Left hindlimb (tissue), 1 donor: Measurements from ENCODE around the gene GNPTAB.

Experiments used
- DNase-seq: peaks from one replicate; pipeline ENCODE4 v3.0.0-alpha.2; 2018

The GNPTAB gene

DNA sequence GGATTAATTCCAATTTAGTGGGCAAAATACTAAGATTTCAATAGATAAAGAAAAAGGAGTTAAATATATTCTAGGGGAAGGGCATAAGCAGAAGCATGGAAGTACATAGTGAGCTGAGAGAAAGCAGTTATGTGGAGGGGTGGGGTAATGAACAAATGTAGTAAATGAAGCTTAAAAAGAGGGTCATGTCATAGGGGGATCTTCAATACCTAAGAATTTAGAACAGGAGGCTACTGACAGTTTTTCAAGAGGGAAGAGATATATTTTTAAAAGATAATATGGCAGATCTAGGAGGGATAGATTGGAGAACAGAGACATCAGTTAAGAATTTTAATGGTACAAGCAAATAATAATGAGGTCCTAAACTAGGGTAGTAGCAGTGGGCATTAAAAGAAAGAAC, 100.9 kb downstream of the GNPTAB start:
- DNase-seq = no peak

DNA sequence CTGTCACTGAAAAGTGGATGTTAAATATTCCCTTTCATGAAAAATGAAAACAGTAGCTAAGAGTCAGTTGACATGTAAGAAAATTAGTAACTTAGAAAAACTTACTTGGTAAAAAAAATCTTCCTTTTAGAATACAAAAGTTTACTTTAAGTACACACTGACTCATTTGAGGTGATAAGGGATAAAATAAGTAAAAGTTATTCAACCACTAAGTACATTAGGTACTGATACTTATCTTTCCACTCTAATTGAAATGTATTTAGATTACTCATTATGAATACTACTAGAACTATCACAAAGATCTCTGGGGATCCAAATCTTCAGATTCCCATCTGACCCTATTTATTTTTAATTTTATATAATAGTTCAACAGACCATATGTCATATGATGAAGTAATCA, 103.7 kb downstream of the GNPTAB start:
- DNase-seq = no peak

DNA sequence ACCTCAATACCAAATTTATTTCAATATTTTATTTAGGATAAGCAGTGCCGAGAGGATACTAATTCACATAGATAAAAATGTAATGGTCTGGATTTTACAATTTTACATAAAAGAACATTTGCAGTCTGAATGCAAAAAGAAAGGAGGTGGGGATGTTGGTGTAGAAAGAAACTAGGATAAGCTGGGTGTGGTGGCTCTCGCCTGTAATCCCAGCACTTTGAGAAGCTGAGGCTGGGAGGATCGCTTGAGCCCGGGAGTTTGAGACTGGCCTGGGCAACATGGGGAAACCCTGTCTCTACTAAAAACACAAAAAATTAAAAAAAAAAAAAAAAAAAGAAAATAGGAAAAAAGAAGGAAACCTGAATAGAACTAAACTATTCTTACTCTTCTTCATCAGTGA, 108.4 kb downstream of the GNPTAB start:
- DNase-seq = no peak

DNA sequence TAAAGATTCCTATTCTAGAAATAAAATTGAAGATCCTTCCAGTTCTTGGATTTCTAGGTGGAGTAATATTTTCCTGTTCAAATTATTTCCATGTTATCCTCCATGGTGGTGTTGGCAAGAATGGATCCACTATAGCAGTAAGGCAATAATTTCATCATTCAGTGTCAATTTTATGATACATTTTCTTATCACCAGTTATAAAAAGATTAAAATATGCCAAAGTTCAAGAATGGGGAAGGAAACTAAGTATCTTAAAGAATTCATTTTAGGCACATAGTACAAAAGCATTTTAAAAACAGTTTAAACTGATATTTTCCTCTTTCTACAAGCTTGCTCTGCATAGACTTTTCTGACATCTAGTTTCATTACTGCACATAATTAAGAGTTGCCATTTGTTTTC, 110.6 kb downstream of the GNPTAB start:
- no peak for DNase-seq

DNA sequence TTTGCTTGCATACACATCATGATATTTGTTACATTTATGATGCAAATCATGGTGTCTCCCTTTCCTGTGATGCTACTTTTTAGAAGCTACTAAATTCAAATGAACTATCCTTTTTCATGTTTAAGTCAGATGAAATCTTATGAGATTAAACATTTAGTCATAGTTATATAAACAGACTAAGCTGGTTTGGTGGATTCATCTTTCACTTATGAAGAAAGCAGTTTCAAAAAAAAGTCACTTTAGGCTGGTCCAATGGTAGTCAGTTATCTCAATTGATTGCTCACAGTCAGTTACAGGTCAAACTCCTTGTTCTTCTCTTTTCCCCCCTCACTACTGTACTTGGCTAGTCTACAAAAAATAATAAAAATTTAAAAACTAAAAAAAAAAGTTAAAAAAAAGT, 111.2 kb downstream of the GNPTAB start:
- no peak for DNase-seq

DNA sequence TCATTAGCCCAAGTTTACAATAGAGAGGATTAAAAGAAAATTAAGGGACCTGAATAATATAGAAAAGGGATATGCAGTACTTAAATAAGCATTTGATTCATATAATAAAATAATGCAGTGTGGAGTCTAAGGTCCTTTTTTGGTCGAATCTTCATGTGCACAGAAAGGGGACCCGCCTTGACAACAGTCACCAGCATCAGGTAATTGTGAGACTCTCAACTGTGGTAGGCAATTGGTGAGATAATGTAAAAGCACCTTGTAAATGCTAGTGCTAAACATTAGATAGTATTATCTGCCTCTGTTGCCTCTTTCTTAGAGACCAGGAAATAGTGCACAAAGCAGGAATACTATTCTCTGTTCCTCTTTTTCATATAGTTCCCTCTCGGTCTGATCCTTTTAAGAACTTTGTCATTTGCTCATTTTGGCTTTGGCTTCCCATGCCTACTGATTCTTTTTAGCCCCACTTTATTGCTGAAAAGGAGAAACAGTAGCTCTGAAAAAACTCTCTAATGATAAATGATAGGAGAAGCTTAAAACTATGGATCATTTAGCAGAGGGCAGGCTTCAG, 115.8 kb downstream of the GNPTAB start:
- DNase-seq = no peak

DNA sequence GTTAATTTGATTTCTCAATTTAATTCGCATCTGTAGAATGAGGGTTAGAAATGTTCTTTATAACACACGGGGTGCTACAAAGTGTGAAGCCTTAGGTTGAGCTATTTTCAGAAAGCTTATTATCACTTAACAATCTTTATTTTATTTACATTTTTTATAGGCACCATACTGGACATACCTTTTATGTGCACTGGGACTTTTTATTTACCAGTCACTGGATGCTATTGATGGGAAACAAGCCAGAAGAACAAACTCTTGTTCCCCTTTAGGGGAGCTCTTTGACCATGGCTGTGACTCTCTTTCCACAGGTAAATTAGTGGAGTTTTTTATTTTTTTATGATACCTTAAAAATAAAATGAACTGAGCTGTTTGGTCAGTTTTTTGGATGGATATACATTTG, 116.8 kb downstream of the GNPTAB start:
- DNase-seq = no peak

DNA sequence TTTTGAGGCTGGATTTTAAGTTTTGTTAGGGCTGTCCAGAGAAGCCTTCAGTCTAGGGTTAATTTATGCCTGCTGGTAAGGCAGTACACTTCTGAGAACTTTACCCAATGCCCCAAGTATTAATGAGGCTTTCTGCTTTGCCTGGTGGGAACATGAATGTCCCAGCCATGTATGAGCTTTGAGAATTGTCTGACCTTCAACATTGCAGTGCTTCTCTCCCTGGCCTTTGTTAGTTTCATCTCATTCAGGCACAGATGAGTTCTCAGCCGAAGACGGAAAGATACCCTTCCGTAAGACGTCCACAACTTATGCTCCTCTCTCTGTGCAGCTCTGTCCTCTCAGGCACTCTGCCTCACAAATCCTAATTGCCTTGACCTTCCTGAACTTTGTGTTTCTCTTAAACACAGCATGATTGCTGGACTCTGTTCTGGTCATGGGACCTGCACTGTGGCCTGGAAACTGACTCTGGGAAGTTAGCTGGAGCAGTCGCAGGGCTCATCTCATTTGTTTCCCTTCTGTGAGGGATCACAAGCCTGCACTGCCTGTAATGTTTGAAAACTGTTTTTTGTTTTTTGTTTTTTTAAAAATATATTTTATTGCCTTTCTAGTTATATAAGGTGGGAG, 117.6 kb downstream of the GNPTAB start:
- DNase-seq = no peak

DNA sequence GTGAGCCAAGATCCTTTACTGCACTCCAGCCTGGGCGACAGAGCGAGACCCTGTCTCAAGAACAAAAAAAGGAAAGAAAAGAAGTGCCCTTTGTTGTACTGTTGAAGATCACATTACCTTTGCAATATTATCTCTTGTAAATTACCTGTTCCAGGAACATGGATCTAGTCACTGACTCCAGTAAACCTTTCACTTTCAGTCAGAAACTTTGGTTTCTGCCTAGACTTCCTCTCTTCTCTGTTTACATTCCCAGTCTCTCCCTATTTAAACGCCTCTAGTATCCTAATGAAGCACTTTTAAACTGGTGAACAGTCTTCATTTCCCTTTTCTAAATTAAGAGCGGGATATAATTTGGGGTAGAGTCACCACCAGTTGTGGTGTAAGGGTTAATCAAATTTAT, 120.5 kb downstream of the GNPTAB start:
- no peak for DNase-seq

DNA sequence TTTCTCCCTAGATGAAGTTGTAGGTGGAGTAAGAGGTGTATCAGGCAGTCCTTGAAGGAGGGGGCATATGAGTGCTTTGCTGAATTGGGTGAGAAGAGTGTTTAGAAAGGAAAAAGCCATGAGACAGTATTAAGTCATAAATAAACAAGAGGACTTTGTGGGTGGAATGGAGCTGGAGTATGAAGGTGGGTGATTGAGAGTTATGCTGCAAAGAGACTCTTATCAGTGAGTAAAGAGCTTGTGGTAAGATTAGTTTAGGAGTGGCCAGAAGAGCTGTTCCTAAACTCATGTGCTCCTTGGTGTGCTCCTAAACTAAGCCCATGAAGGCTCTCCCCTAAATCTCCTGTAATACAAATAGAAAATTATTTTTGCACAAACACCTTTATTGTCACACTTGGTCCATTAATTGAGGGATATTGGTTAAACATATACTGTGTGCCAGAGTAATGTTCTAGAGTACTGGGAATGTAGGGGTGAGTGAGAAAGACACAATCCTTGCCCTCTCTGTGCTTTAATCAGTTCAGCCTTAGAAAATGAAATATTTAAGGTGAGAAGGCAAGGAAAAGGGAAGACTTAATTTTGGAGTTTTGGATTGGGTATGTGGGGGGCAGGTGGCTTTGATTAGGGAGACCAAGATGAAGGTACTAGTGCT, 123.5 kb downstream of the GNPTAB start:
- no peak for DNase-seq

DNA sequence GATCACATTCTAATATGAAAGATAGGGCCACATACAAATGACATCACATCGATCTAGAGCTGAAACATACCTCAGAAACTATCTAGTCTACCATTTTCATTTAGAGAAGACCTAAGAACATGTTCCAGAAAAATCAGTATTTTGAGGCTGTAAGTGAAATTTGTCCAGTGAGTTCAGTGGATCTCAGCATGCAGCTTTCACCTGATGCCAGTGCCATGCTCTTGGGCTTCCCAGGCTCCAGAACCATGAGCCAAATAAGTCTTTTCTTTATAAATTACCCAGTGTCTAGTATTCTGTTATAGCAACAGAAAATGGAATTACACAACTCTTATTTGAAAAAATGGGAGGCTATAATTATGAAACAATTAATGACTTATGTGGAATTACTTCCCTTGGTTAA, 124.4 kb downstream of the GNPTAB start:
- DNase-seq = no peak

DNA sequence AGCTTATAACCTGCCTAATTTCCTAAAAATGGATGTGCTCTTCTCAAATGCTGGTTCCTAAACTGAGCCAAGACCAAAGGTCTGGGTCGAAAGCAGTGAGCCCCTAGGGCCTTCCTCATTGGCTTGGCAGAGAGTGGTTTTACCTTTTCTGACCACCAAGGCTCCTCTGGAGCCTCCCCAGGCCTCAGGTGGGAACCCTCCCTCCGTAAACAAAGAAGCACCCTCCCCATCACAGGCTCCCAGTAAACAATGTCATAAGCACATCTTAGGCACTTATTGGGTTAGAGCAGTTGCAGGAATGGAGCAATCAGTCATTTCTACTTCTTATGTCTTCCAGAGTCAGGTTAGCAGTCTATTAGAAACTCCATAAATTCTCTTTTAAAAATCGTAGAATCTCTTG, 127.3 kb downstream of the GNPTAB start:
- DNase-seq = no peak

DNA sequence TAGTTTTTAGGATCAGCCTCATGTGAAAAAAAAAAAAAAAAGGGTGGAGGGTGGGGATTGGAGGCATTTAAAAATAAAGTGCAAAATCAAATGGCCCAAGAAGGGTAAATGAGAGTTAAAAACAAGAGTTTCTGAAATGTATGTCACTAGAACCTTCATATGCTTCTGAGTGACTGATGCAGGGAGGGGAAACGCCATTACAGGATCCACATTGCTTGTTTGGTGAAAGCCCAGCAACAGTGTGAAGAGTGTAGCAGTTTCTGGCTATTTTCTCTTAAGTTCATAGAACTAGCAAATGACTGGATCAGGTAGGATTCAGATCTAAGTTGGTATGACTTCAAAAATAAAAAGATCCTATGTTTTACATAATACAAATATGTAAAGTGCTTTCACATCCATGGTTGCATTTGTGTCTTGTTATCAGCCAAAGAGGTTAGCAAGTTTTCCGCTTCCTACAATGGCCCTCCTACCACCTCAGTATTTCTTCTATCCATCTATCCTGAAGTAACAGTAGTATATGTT, 130.4 kb downstream of the GNPTAB start:
- DNase-seq = no peak

DNA sequence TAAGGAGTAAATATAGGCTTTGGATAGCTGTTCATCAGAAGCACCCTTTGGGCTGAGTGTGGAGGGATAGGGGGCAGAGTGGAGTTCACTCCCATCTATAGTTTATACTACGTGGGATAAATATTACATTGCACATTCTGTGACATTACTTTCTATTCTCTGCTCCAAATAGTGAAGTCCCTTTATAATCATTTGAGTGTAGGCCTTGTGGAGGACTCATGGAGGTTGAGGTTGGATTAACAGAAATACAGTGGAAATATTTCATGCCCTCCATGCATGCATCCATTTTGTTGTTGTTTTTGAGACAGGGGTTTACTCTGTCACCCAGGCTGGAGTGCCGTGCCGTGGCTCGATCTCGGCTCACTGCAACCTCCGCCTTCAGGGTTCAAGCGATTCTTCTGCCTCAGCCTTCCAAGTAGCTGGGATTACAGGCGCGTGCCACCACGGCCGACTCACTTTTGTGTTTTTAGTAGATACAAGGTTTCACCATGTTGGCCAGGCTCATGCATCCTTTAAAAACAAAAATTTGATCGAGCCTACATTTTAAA, 131.9 kb downstream of the GNPTAB start:
- no peak for DNase-seq

DNA sequence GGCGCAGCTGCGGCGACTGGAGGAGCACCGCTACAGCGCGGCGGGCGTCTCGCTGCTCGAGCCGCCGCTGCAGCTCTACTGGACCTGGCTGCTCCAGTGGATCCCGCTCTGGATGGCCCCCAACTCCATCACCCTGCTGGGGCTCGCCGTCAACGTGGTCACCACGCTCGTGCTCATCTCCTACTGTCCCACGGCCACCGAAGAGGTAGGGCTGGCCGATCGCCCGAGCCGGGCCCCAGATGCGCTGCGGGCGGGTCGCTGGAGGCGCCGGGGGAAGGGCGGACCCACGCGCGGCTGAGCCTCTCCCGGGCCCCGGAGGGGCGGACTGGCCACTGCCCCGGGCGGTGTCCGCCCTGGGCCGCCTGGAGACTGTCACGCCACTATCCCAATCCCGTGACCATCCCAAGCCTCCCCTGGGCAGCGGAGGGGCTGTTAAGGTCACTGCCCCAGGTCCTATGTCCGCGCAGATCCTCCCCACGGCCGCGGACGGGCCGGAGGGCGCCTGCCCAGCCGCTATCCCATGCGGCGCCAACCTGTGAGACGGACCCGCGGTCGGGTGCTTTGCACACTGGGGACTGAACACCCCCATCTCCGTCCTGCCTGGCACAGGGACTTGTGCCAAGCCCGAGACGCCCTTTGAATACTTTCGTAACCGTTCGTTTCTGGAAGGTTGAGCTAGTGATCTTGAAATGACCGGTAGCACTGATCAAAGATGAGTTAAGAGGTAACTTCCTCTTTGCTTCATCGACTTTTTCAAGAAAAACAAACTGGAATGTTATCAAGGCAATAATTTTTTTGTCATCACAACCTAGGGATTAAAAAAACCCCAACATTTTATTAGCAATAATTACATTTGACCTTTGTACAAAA, 132.6 kb downstream of the GNPTAB start:
- DNase-seq = peak; percentile 60

DNA sequence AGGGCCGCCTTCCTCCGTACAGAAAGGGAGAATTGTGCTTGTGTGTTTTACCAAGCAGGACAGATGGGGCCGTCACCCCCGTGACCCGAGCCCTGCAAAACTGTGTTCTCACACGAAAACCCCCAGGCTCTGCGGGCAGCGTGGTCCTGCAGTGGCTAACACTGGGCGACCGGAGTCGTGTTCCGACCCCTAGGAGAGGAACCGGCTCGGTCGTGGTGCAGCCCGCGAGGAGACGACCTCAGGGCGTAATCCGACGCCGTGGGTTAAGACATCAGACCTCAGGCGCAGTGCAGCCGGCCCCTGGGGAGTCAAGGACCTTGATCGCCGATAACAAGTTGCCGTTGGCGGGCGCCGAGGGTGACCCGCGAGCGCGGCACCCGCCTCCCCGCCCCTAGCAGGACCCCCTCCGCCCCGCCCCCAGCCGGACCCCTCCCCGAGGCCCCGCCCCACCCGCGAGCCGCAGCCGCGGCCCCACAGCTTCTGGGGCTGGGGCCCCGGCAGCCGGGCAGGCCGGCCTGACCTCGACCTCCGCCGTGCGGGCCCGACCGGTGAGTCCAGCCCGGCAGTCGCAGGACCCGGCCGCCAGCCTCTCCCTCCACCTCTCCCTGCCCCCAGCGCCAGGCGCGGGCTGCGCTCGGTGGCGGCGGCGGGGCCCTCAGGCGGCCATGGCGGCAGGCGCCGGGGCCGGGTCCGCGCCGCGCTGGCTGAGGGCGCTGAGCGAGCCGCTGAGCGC, 133.4 kb downstream of the GNPTAB start, which contains the start of gene CHPT1:
TSS of gene CHPT1 (plus strand) at position 444 of the 733 bp plus-strand sequence. CDS start at position 666, 222 bp downstream.
- DNase-seq = peak; percentile 76

DNA sequence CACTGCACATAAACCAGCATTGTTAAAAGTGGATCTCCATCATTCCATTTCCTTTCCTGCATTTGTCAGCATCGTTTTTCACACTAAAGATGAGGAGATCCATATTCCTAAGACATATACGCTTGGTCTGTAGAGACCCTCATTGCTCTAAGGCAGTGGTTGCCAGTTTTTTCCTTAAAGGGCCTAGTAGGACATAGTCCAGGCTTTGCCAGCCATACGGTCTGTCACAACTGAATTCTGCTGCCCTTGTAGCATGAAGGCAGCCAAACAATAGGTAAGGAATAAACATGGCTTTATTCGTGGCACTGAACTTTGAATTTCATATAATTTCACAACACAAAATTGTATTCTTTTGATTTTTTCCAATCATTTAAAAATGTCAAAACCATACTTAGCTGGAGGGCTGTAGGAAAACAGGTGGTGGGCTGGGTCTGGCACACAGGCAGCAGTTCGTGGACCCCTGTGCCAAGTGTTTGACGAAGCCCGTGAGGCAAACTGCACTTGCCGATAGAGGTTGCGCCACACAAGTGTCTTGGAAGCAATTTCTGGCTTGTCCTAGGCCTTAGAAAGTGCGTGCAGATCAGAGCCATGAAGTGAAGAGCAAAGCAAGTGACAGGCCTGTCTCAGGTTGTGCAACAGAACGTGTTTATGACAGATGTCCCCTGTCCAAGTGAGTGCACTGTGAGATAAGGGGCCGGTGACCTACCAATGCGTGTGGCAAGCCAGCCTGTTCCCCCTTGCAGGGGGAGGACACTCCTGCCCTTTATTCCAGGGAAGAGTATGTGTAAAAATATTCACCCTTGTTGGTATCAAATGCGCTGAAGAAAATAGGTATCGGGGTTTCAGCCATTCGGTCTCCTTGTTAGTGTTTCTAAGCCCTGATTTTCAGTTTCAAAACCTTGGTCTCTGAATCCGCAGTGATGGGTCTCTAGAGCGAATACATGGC, 134.2 kb downstream of the GNPTAB start:
- peak; percentile 31 for DNase-seq

DNA sequence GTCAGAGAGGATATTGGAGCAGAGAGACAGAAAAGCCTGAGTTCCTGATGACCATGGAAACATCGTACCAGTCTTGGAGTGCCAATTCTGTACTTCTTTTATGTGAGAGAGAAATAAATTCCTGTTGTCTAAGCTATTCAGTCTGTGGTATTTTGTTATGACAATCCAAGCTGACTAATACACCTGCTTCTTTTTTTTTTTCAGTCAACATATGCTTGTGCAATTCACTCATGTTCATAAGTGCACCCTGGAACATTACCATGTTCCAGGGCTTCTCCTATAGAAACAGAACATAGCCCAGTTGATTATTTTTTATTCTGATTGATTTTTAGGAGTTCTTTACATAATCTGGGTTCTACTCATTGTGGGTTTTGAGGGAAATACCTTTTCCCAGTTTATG, 135.1 kb downstream of the GNPTAB start:
- no peak for DNase-seq
